Skin epidermis (tissue), 12 donors: ENCODE results near the gene CHPF2.

Experiments
- H3K27ac ChIP-seq, 21 experiments: fragments of 200-600 bp; sonication (generic) in 11 of 21; one replicate each; pipeline ENCODE4 v1.5.0; 2020; ENCODE audit warnings: mild to moderate bottlenecking in 3 of 21, inconsistent platforms in 2 of 21, moderate library complexity in 2 of 21
- H3K4me3 ChIP-seq, 7 experiments: fragments of 200-600 bp; sonication (generic) in 2 of 7; one replicate each; pipeline ENCODE4 v1.5.0; 2020; ENCODE audit warnings: inconsistent platforms in 2 of 7, mild to moderate bottlenecking in 2 of 7, moderate library complexity in 1 of 7

Gene CHPF2

GRCh38 chr7:151204383-151205032, 27.8 kb upstream of the CHPF2 start:
- H3K4me3 ChIP-seq = no peak overlapping the region
- H3K27ac ChIP-seq = no peak overlapping the region

GRCh38 chr7:151205730-151206129, 26.6 kb upstream of the CHPF2 start:
- H3K4me3 ChIP-seq = no peak overlapping the region
- H3K27ac ChIP-seq = no peak overlapping the region

- H3K27ac ChIP-seq = peak overlapping the region in 3 of 21 experiments; percentile 0 to 42 (median 18)
Observed at GRCh38 chr7:151206914-151207313, 25.4 kb upstream of the CHPF2 start.

GRCh38 chr7:151207315-151207714, 25.0 kb upstream of the CHPF2 start:
- Histone ChIP-seq H3K27ac (peak overlapping the region in 2 of 21 experiments; percentile 33 to 36), H3K4me3 (no peak overlapping the region)

More at GRCh38 chr7:151206914-151207313, 25.4 kb upstream of the CHPF2 start:
- H3K4me3 ChIP-seq = no peak overlapping the region

GRCh38 chr7:151207804-151208203, 24.5 kb upstream of the CHPF2 start:
- no peak overlapping the region for H3K4me3 ChIP-seq
- H3K27ac ChIP-seq = peak overlapping the region in 2 of 21 experiments; percentile 33 to 36

GRCh38 chr7:151208253-151208862, 23.9 kb upstream of the CHPF2 start:
- H3K4me3 ChIP-seq = no peak overlapping the region
- H3K27ac ChIP-seq = peak overlapping the region in 1 of 21 experiments; percentile 33

- no peak overlapping the region for H3K4me3 ChIP-seq
- H3K27ac ChIP-seq = no peak overlapping the region
Observed at GRCh38 chr7:151209588-151209987, 22.7 kb upstream of the CHPF2 start.

- Histone ChIP-seq H3K27ac (no peak within 1 kb of the TSS), H3K4me3 (no peak within 1 kb of the TSS)
Observed at GRCh38 chr7:151210087-151210854, 22.0 kb upstream of the CHPF2 start, which contains the start of gene H2BK1. H2BK1 (minus strand) TSS chr7:151210488; CDS start chr7:151210318, 170 bp downstream.

GRCh38 chr7:151211155-151211772, 21.0 kb upstream of the CHPF2 start:
- Histone ChIP-seq H3K27ac (no peak overlapping the region), H3K4me3 (no peak overlapping the region)

- no peak overlapping the region for H3K27ac ChIP-seq
Observed at GRCh38 chr7:151212626-151213025, 19.7 kb upstream of the CHPF2 start.

GRCh38 chr7:151213826-151214225, 18.5 kb upstream of the CHPF2 start:
- Histone ChIP-seq H3K27ac (no peak overlapping the region), H3K4me3 (no peak overlapping the region)

More at GRCh38 chr7:151212626-151213025, 19.7 kb upstream of the CHPF2 start:
- no peak overlapping the region for H3K4me3 ChIP-seq

- Histone ChIP-seq H3K4me3 (no peak overlapping the region), H3K27ac (no peak overlapping the region)
Observed at GRCh38 chr7:151215396-151215795, 16.9 kb upstream of the CHPF2 start.

GRCh38 chr7:151218170-151218569, 14.1 kb upstream of the CHPF2 start:
- Histone ChIP-seq H3K4me3 (no peak overlapping the region), H3K27ac (no peak overlapping the region)

- no peak overlapping the region for H3K4me3 ChIP-seq
- no peak overlapping the region for H3K27ac ChIP-seq
Observed at GRCh38 chr7:151223728-151224127, 8.6 kb upstream of the CHPF2 start.

GRCh38 chr7:151225948-151226510, 6.3 kb upstream of the CHPF2 start:
- H3K27ac ChIP-seq = peak overlapping the region in 11 of 21 experiments; percentile 75 to 94 (median 87)
- H3K4me3 ChIP-seq = peak overlapping the region; percentile 65 to 93 (median 84)

- Histone ChIP-seq H3K27ac (peak overlapping the region; percentile 33 to 94 (median 84)), H3K4me3 (peak overlapping the region; percentile 65 to 93 (median 84))
Observed at GRCh38 chr7:151226560-151226874, 5.8 kb upstream of the CHPF2 start.

- Histone ChIP-seq H3K27ac (peak within 1 kb of the TSS; percentile 50 to 94 (median 84)), H3K4me3 (peak within 1 kb of the TSS; percentile 65 to 93 (median 84))
Observed at GRCh38 chr7:151226875-151227782, 5.2 kb upstream of the CHPF2 start, which contains the start of gene ABCF2. ABCF2 (minus strand) TSS chr7:151227205; CDS start chr7:151226458, 747 bp downstream.

- Histone ChIP-seq H3K27ac (peak overlapping the region in 18 of 21 experiments; percentile 37 to 94 (median 83)), H3K4me3 (peak overlapping the region in 5 of 7 experiments; percentile 65 to 89 (median 84))
Observed at GRCh38 chr7:151228024-151228866, 4.0 kb upstream of the CHPF2 start.
